Measurements from ENCODE around the gene GRHL1. TPM values are rescaled to one million over a fixed set of nuclear protein-coding genes. Genes with fewer than 3 reads are reported as not detected.

GRHL1 gene
- total and polyA plus RNA-seq, 2 of the 4 experiments (the other 2 are of a cell fraction): 0.18 to 0.21 TPM

GRCh38 chr2:9991221-9991620 is 39.7 kb downstream of the GRHL1 start:
- intact Hi-C loops (cut with micrococcal nuclease) (no loop called here), dilution Hi-C loops (cut with HindIII; ENCODE audit: low sequenced_read_pairs, unreplicated experiment) (no loop called here), in situ Hi-C loops (cut with MboI; ENCODE audit: low sequenced_read_pairs) (no loop called here)
- no peaks in the 10 kb centered on the region for H3K36me3 ChIP-seq (ENCODE audit: control insufficient read depth, insufficient read depth, low read length)
- H3K56ac ChIP-seq (ENCODE audit: extremely low read depth, insufficient read depth, low read length): no peak overlapping the region
- H3K4ac ChIP-seq (ENCODE audit: low read depth, low read length): no peak overlapping the region
- H3K4me1 ChIP-seq (ENCODE audit: control insufficient read depth, insufficient read depth, low read length): no peaks in the 10 kb centered on the region; the same call in 1 of the 2 replicates
- H4K91ac ChIP-seq (ENCODE audit: insufficient read depth, low read depth, low read length): no peak overlapping the region
- H2BK15ac ChIP-seq (ENCODE audit: low read depth, low read length): no peak overlapping the region
- DNase-seq (no peak), ATAC-seq (ENCODE audit: low read depth) (no peak)
- H3K4me2 ChIP-seq (ENCODE audit: low read depth, low read length): no peak overlapping the region
- no peak overlapping the region for H2BK5ac ChIP-seq (ENCODE audit: low read depth, low read length, poor library complexity, severe bottlenecking)
- H3K27ac ChIP-seq (ENCODE audit: insufficient read depth, low read length): no peak overlapping the region
- CTCF ChIA-PET: no interaction called here
- no peak overlapping the region for H3K23ac ChIP-seq (ENCODE audit: low read depth, low read length)
- TF ChIP-seq NFE2L2 (IDR thresholded peaks at IDR 0.05; ENCODE audit: low read depth, low read length) (no peak), CTCF (conservative IDR thresholded peaks at IDR 0.05; ENCODE audit: low read depth, low read length) (no peak), CEBPB (IDR thresholded peaks at IDR 0.05; ENCODE audit: low read depth, low read length) (no peak), RAD21 (IDR thresholded peaks at IDR 0.05; ENCODE audit: low read length) (no peak), RCOR1 (IDR thresholded peaks at IDR 0.05; ENCODE audit: insufficient replicate concordance, low read length) (no peak), USF2 (IDR thresholded peaks at IDR 0.05; ENCODE audit: low read depth, low read length) (no peak), FOS (IDR thresholded peaks at IDR 0.05; ENCODE audit: low read depth, low read length) (no peak), SMC3 (IDR thresholded peaks at IDR 0.05; ENCODE audit: low read depth, low read length) (no peak)
- no peaks in the 10 kb centered on the region for H4K20me1 ChIP-seq (ENCODE audit: insufficient read depth, low read length)
- POLR2A ChIA-PET (ENCODE audit: unreplicated experiment): no interaction called here
- no peaks in the 10 kb centered on the region for H3K9me1 ChIP-seq (ENCODE audit: insufficient read depth, low read length)
- H3K9me3 ChIP-seq (ENCODE audit: control insufficient read depth, insufficient read depth, low read length): no peaks in the 10 kb centered on the region
- no peak overlapping the region for H2BK20ac ChIP-seq (ENCODE audit: low read depth, low read length)
- no peak overlapping the region for H2AK5ac ChIP-seq (ENCODE audit: low read depth, low read length)
- no CpG with 5 or more reads among the region's 1 CpG for WGBS, 2 experiments (ENCODE audit: extremely low coverage in 2 of 2, insufficient read length in 1 of 2)
- H3K18ac ChIP-seq (ENCODE audit: low read depth, low read length): no peak overlapping the region
- no peak overlapping the region for H3K14ac ChIP-seq (replicated peaks; ENCODE audit: low read depth, low read length)
- BruUV-seq (replicated peaks): no TSS peak
- no peak overlapping the region for H4K5ac ChIP-seq (ENCODE audit: low read depth, low read length)
- H3K4me3 ChIP-seq (ENCODE audit: insufficient read depth, low read depth, low read length): no peak overlapping the region
- no peak overlapping the region for H2BK120ac ChIP-seq (ENCODE audit: low read depth, low read length)
- H3K9ac ChIP-seq (ENCODE audit: low read depth, low read length): no peak overlapping the region
- no peaks in the 10 kb centered on the region for H3K79me1 ChIP-seq (ENCODE audit: low read depth in 1 of 2, low read length in 2 of 2)
- no peak overlapping the region for H2AFZ ChIP-seq (replicated peaks; ENCODE audit: low read length, poor library complexity)
- no peaks in the 10 kb centered on the region for H3K27me3 ChIP-seq (ENCODE audit: control insufficient read depth, insufficient read depth, low read length)
- no peak overlapping the region for H4K8ac ChIP-seq (ENCODE audit: low read depth in 2 of 2, low read length in 2 of 2)
- H2AK9ac ChIP-seq (replicated peaks; ENCODE audit: low read depth, low read length, poor library complexity): no peak overlapping the region

Measured in IMR-90 (cell line).